K562 (cell line): ENCODE data around the gene ALS2. TPM values are rescaled to one million over a fixed set of nuclear protein-coding genes. Genes with fewer than 3 reads are reported as not detected.

ENCODE experiments used
- ATAC-seq: fragments of 200-7000 bp; cut with Tn5 transposase; 3 replicates; pipeline ENCODE4 v1.9.1; 2020; ENCODE audit warnings: moderate library complexity
- BruUV-seq: library from RNA; stranded (reverse); fragments of 400-500 nt; replicated peaks from 2 replicates; lab custom pipeline; 2021; lab: Mats Ljungman, UMichigan
- CTCF ChIA-PET: fragments of 300-600 bp; formaldehyde crosslinking; extraction: SDS; loops from one replicate; lab custom pipeline; 2021; ENCODE audit warnings: low intra/inter-chr PET ratio; lab: Yijun Ruan, JAX
- POLR2A ChIA-PET: fragments of 300-600, 350-650 bp; sonication (Branson Sonifier 250); formaldehyde crosslinking; extraction: SDS; loops from one replicate; lab custom pipeline; 2021; ENCODE audit warnings: antibody characterized with exemption, inconsistent platforms; lab: Yijun Ruan, JAX
- DNase-seq, 4 experiments: peaks; one replicate each; pipeline versions ENCODE4 v3.0.0 to v3.0.0-alpha.2; 2011 to 2018; ENCODE audit warnings: low spot score in 3 of 4, mixed read lengths in 3 of 4; ENCODE audit errors: extremely low read depth in 1 of 4
- FAIRE-seq: peaks from 2 replicates; lab custom pipeline; 2011; peaks lifted over from hg19 to GRCh38; lab: Jason Lieb, UNC
- H2AFZ ChIP-seq: 2 replicates; pipeline ENCODE4 v1.6.0; 2011; ENCODE audit warnings: low read depth, low read length, control low read depth, inconsistent platforms
- H3K27ac ChIP-seq: fragments of 200-600 bp; 3 replicates; pipeline ENCODE4 v1.8.0; 2011; ENCODE audit warnings: low read depth, mild to moderate bottlenecking, control low read depth, inconsistent platforms, low read length, moderate library complexity, mixed read lengths; ENCODE audit errors: extremely low read depth
- H3K27me3 ChIP-seq, 2 experiments: fragments of 300-600 bp in 1 of 2; 2 replicates in 1 of 2; 3 replicates in 1 of 2; pipeline versions ENCODE4 v1.6.0 to v1.8.0; 2011; ENCODE audit warnings: inconsistent platforms in 2 of 2, low read length in 2 of 2, mild to moderate bottlenecking in 1 of 2, mixed read lengths in 1 of 2, moderate library complexity in 1 of 2; ENCODE audit not compliant: control insufficient read depth in 2 of 2, insufficient read depth in 2 of 2
- H3K36me3 ChIP-seq: fragments of 300-600 bp; 3 replicates; pipeline ENCODE4 v1.8.0; 2011; ENCODE audit warnings: mild to moderate bottlenecking, low read length, inconsistent platforms; ENCODE audit not compliant: control insufficient read depth, insufficient read depth
- H3K4me1 ChIP-seq, 2 experiments: fragments of 200-600 bp in 1 of 2; replicated peaks in 1 of 2; 2 replicates in 1 of 2; 3 replicates in 1 of 2; pipeline versions ENCODE4 v1.5.1 to v1.8.0; 2011; ENCODE audit warnings: inconsistent platforms in 2 of 2, low read length in 2 of 2, mild to moderate bottlenecking in 1 of 2, mixed read lengths in 1 of 2, moderate library complexity in 1 of 2; ENCODE audit not compliant: control insufficient read depth in 2 of 2, insufficient read depth in 2 of 2
- H3K4me2 ChIP-seq: 2 replicates; pipeline ENCODE4 v1.6.1; 2011; ENCODE audit warnings: low read length, control low read depth, inconsistent platforms, mixed read lengths; ENCODE audit not compliant: insufficient read depth
- H3K4me3 ChIP-seq: fragments of 200-600 bp; sonication (generic), shearing (Covaris generic); 2 replicates; pipeline ENCODE4 v1.5.1; 2016; ENCODE audit warnings: control low read depth, inconsistent platforms
- H3K79me2 ChIP-seq: fragments of 200-600 bp; 3 replicates; pipeline ENCODE4 v1.8.0; 2011; ENCODE audit warnings: low read length, inconsistent platforms; ENCODE audit not compliant: control insufficient read depth, insufficient read depth
- H3K9ac ChIP-seq, 2 experiments: 2 replicates each; pipeline versions ENCODE4 v1.6.0 to v1.6.1; 2011; ENCODE audit warnings: low read depth in 2 of 2, low read length in 2 of 2, control low read depth in 1 of 2, inconsistent platforms in 1 of 2, mild to moderate bottlenecking in 1 of 2, mixed read lengths in 1 of 2; ENCODE audit not compliant: insufficient read depth in 1 of 2
- H3K9me1 ChIP-seq: one replicate; pipeline ENCODE4 v1.6.0; 2011; ENCODE audit warnings: inconsistent platforms, mild to moderate bottlenecking, low read length, moderate library complexity; ENCODE audit not compliant: control insufficient read depth, insufficient read depth
- H3K9me3 ChIP-seq: replicated peaks from 2 replicates; pipeline ENCODE4 v1.5.1; 2011; ENCODE audit warnings: low read depth, low read length, inconsistent platforms; ENCODE audit not compliant: control insufficient read depth, insufficient read depth
- H4K20me1 ChIP-seq: replicated peaks from 2 replicates; pipeline ENCODE4 v1.6.1; 2011; ENCODE audit warnings: low read length, inconsistent platforms, mixed read lengths; ENCODE audit not compliant: control insufficient read depth, insufficient read depth
- ARID1B ChIP-seq: fragments of 450-650 bp; IDR thresholded peaks from 2 replicates; pipeline ENCODE4 v1.6.1; 2016; ENCODE audit warnings: antibody characterized with exemption, mild to moderate bottlenecking, inconsistent platforms
- ATF2 ChIP-seq: sonication (generic); formaldehyde crosslinking; IDR thresholded peaks from 2 replicates; pipeline ENCODE4 v1.8.1; 2022; ENCODE audit warnings: missing genetic modification reagents
- CBFA2T3 ChIP-seq: fragments of 450-650 bp; IDR thresholded peaks from 2 replicates; pipeline ENCODE4 v1.6.1; 2017
- CHD2 ChIP-seq: IDR thresholded peaks from 2 replicates; pipeline ENCODE4 v1.6.1; 2011; ENCODE audit warnings: low read depth, low read length
- CHD7 ChIP-seq: fragments of 200-600 bp; sonication (generic); IDR thresholded peaks from one replicate; pipeline ENCODE4 v1.6.1; 2012; ENCODE audit warnings: mild to moderate bottlenecking, low read depth, low read length, inconsistent platforms
- GTF2F1 ChIP-seq: IDR thresholded peaks from 2 replicates; pipeline ENCODE4 v1.6.1; 2011; ENCODE audit warnings: low read depth, low read length, improper control_type of control experiment
- MAX ChIP-seq: sonication (generic); formaldehyde crosslinking; IDR thresholded peaks from 2 replicates; pipeline ENCODE4 v1.9.0; 2022; ENCODE audit warnings: mild to moderate bottlenecking, missing genetic modification reagents
- MTF1 ChIP-seq: fragments of 250-450 bp; sonication (Bioruptor Pico); IDR thresholded peaks from 2 replicates; pipeline ENCODE4 v1.9.0; 2021; ENCODE audit warnings: moderate library complexity, mild to moderate bottlenecking, inconsistent platforms, borderline replicate concordance
- NFRKB ChIP-seq: fragments of 450-650 bp; IDR thresholded peaks from 2 replicates; pipeline ENCODE4 v1.6.1; 2016; ENCODE audit warnings: low read depth
- NFYB ChIP-seq: IDR thresholded peaks from 2 replicates; pipeline ENCODE4 v1.6.1; 2011; ENCODE audit warnings: mild to moderate bottlenecking, moderate library complexity; ENCODE audit not compliant: insufficient read length; ENCODE audit errors: extremely low read depth
- PTTG1 ChIP-seq: fragments of 450-650 bp; IDR thresholded peaks from 2 replicates; pipeline ENCODE4 v1.6.1; 2016; ENCODE audit warnings: low read depth, mild to moderate bottlenecking, missing genetic modification characterization, missing compliant biosample characterization
- WGBS: fragments of 100-300 bp; shearing (Covaris generic); methylation state at CpG from one replicate; pipeline ENCODE4 v1.1.6; 2016; ENCODE audit warnings: low coverage, mixed read lengths; ENCODE audit not compliant: insufficient coverage; ENCODE audit errors: missing lambda C conversion rate; 5-methylcytosine and 5-hydroxymethylcytosine counted together
- in situ Hi-C: fragments of 300-500 bp; cut with MboI; formaldehyde crosslinking; loops from 4 replicates; pipeline ENCODE4 v1.15.0; 2018; ENCODE audit warnings: inconsistent platforms, mixed read lengths
- intact Hi-C: fragments of 100-400 bp; cut with micrococcal nuclease; formaldehyde crosslinking; loops from 2 replicates; pipeline ENCODE4 v1.14.2; 2022
- polyA plus RNA-seq, 8 experiments: library from polyadenylated mRNA; depleted of rRNA in 4 of 8; stranded (reverse) in 5 of 8; unstranded in 3 of 8; fragments of >200 nt; fragmentation: Nextera tagmentation in 2 of 8; fragmentation: Illumina TruSeq in 1 of 8; extraction: Ambion mirVana in 2 of 8; extraction: Trizol in 1 of 8; gene quantifications; 2 replicates each; pipeline versions ENCODE4 v1.2.1 to v1.2.3, GENCODE V29; 2011 to 2014; ENCODE audit warnings: inconsistent platforms in 1 of 8, missing spikeins in 1 of 8
- total RNA-seq, 7 experiments: library from RNA; depleted of rRNA in 6 of 7; stranded (reverse); fragments of >200 nt in 6 of 7; fragmentation: Illumina TruSeq in 2 of 7; extraction: Trizol in 2 of 7; gene quantifications; 2 replicates each; pipeline versions ENCODE4 v1.2.1 to v1.2.3, GENCODE V29; 2011 to 2021; ENCODE audit warnings: low replicate concordance in 1 of 7

Gene ALS2
- total and polyA plus RNA-seq, 9 of the 15 experiments (the other 6 are each of a cell fraction or from before 2014, with no cell fraction given) = 5.2 to 17.7 (median 11.6) TPM

GRCh38 chr2:201653221-201653620 is 127.5 kb downstream of the ALS2 start:
- DNase-seq (no peak), ATAC-seq (no peak), FAIRE-seq (no peak)
- no peaks in the 10 kb centered on the region for H3K9me3 ChIP-seq
- ChIA-PET POLR2A (interaction anchor here (0.6 kb wide), 1 partner anchor 202 kb away, joined by 3 read pairs; the partner anchor contains the start of gene STRADB), CTCF (no interaction called here)
- H3K27me3 ChIP-seq = peaks cover 0 to 10% of the 10 kb centered on the region in 2 experiments; a peak in 2 of 5 replicates
- no peaks in the 10 kb centered on the region for H3K36me3 ChIP-seq
- H3K4me1 ChIP-seq = no peaks in the 10 kb centered on the region
- intact Hi-C loops (no loop called here), in situ Hi-C loops (no loop called here)
- no peaks in the 10 kb centered on the region for H4K20me1 ChIP-seq
- no peaks in the 10 kb centered on the region for H3K79me2 ChIP-seq
- H3K4me3 ChIP-seq = no peak overlapping the region
- no peak overlapping the region for H3K9ac ChIP-seq
- no TSS peak for BruUV-seq
- no peak overlapping the region for H2AFZ ChIP-seq
- H3K4me2 ChIP-seq = no peak overlapping the region
- no peak overlapping the region for H3K27ac ChIP-seq
- no peaks in the 10 kb centered on the region for H3K9me1 ChIP-seq
- 3% methylated on average over 4 of the region's 6 CpGs for WGBS
- TF ChIP-seq CBFA2T3 (no peak), NFRKB (no peak), ATF2 (no peak), NFYB (no peak), ARID1B (no peak), GTF2F1 (no peak), CHD7 (no peak), MAX (CRISPR knock-in tag) (no peak), CHD2 (no peak), PTTG1 (tag) (no peak), MTF1 (CRISPR knock-in tag) (no peak)
